HCT116 (cell line): ENCODE results near the gene SAG. TPM values are rescaled to one million over a fixed set of nuclear protein-coding genes. Genes with fewer than 3 reads are reported as not detected.

Experiments
- ATAC-seq: fragments of 200-7000 bp; cut with Tn5 transposase; 2 replicates; pipeline ENCODE4 v1.9.1; 2020; ENCODE audit warnings: mild to moderate bottlenecking, moderate library complexity
- BruUV-seq: library from RNA; stranded (reverse); fragments of 400-500 nt; replicated peaks from 2 replicates; lab custom pipeline; 2021; lab: Mats Ljungman, UMichigan
- CTCF ChIA-PET: fragments of 300-600 bp; sonication (Branson Sonifier 250); formaldehyde crosslinking; loops from one replicate; lab custom pipeline; 2021; ENCODE audit warnings: antibody characterized with exemption; lab: Charles Lee
- POLR2A ChIA-PET: fragments of 300-600, 350-600 bp; sonication (Branson Sonifier 250); formaldehyde crosslinking; loops from one replicate; lab custom pipeline; 2021; ENCODE audit warnings: antibody characterized with exemption; lab: Charles Lee
- RAD21 ChIA-PET, 2 experiments: fragments of 300-600 bp; sonication (Branson Sonifier 250); formaldehyde crosslinking; loops; one replicate each; lab custom pipeline; 2023; ENCODE audit warnings: low total read pairs in 2 of 2; ENCODE audit not compliant: uncharacterized antibody in 2 of 2, unreplicated experiment in 2 of 2, low non-redundant PET in 1 of 2; lab: Charles Lee
- DNase-seq: peaks from one replicate; pipeline ENCODE4 v3.0.0-alpha.2; 2010; ENCODE audit warnings: low read depth, low spot score
- H2AFZ ChIP-seq: fragments of 200-600 bp; shearing (Covaris generic), sonication (generic); 2 replicates; pipeline ENCODE4 v1.6.1; 2017; ENCODE audit warnings: low read depth, mixed run types, mixed read lengths, antibody characterized with exemption, low read length; ENCODE audit not compliant: poor library complexity, severe bottlenecking
- H3K27ac ChIP-seq: 2 replicates; pipeline ENCODE4 v1.5.1; 2012; ENCODE audit warnings: low read depth, low read length
- H3K27me3 ChIP-seq: fragments of 200-600 bp; sonication (generic); 2 replicates; pipeline ENCODE4 v1.6.1; 2016; ENCODE audit warnings: mixed run types, low read length, mixed read lengths; ENCODE audit not compliant: insufficient read depth
- H3K36me3 ChIP-seq, 2 experiments: fragments of 200-500 bp in 1 of 2; fragments of 200-600 bp in 1 of 2; sonication (Bioruptor generic) in 1 of 2; sonication (generic) in 1 of 2; 2 replicates each; pipeline versions ENCODE4 v1.5.1 to v1.6.1; 2014 to 2016; ENCODE audit warnings: low read length in 2 of 2, inconsistent platforms in 1 of 2, mixed read lengths in 1 of 2, mixed run types in 1 of 2; ENCODE audit not compliant: insufficient read depth in 2 of 2, control insufficient read depth in 1 of 2
- H3K4me1 ChIP-seq, 2 experiments: fragments of 200-600 bp in 1 of 2; sonication (generic) in 1 of 2; 2 replicates each; pipeline versions ENCODE4 v1.5.1 to v1.6.1; 2012 to 2017; ENCODE audit warnings: low read length in 2 of 2, inconsistent platforms in 1 of 2, mild to moderate bottlenecking in 1 of 2, mixed read lengths in 1 of 2, mixed run types in 1 of 2, moderate library complexity in 1 of 2; ENCODE audit not compliant: insufficient read depth in 2 of 2, control insufficient read depth in 1 of 2
- H3K4me2 ChIP-seq: fragments of 200-600 bp; sonication (generic); 2 replicates; pipeline ENCODE4 v1.6.1; 2017; ENCODE audit warnings: mixed run types, low read length, mixed read lengths
- H3K4me3 ChIP-seq, 2 experiments: fragments of 200-600 bp in 1 of 2; sonication (generic) in 1 of 2; replicated peaks in 1 of 2; 2 replicates each; pipeline ENCODE4 v1.5.1; 2011 to 2016; ENCODE audit warnings: low read length in 2 of 2, control low read depth in 1 of 2, low read depth in 1 of 2, mild to moderate bottlenecking in 1 of 2, mixed read lengths in 1 of 2, mixed run types in 1 of 2
- H3K79me2 ChIP-seq: fragments of 200-600 bp; sonication (generic); 2 replicates; pipeline ENCODE4 v1.6.1; 2017; ENCODE audit warnings: mild to moderate bottlenecking, mixed run types, low read length, moderate library complexity, mixed read lengths; ENCODE audit not compliant: insufficient read depth
- H3K9ac ChIP-seq: fragments of 200-600 bp; sonication (generic); 2 replicates; pipeline ENCODE4 v1.6.1; 2016; ENCODE audit warnings: low read length, mixed read lengths
- H3K9me2 ChIP-seq: fragments of 200-600 bp; sonication (generic), shearing (Covaris generic); 2 replicates; pipeline ENCODE4 v1.6.1; 2017; ENCODE audit warnings: mixed run types, mild to moderate bottlenecking, moderate library complexity; ENCODE audit not compliant: insufficient read depth
- H3K9me3 ChIP-seq, 2 experiments: fragments of 200-500 bp in 1 of 2; fragments of 200-600 bp in 1 of 2; sonication (Bioruptor generic) in 1 of 2; sonication (generic) in 1 of 2; 2 replicates each; pipeline ENCODE4 v1.6.1; 2014 to 2017; ENCODE audit warnings: low read length in 2 of 2, mixed read lengths in 2 of 2, inconsistent platforms in 1 of 2, low read depth in 1 of 2, mild to moderate bottlenecking in 1 of 2, mixed run types in 1 of 2, moderate library complexity in 1 of 2; ENCODE audit not compliant: control insufficient read depth in 1 of 2, insufficient read depth in 1 of 2
- H4K20me1 ChIP-seq: fragments of 200-600 bp; sonication (generic), shearing (Covaris generic); 2 replicates; pipeline ENCODE4 v1.6.1; 2017; ENCODE audit warnings: mixed run types, mild to moderate bottlenecking, moderate library complexity; ENCODE audit not compliant: insufficient read depth
- RAD21 ChIP-seq: IDR thresholded peaks from 2 replicates; pipeline ENCODE4 v1.6.1; 2012; ENCODE audit warnings: low read depth, mild to moderate bottlenecking
- SIN3A ChIP-seq: IDR thresholded peaks from 2 replicates; pipeline ENCODE4 v1.6.1; 2012; ENCODE audit warnings: low read depth
- TCF7L2 ChIP-seq: IDR thresholded peaks from 2 replicates; pipeline ENCODE4 v1.7.0; 2011; ENCODE audit warnings: borderline replicate concordance, inconsistent platforms; ENCODE audit not compliant: insufficient read depth, insufficient read length; ENCODE audit errors: extremely low read depth
- intact Hi-C: fragments of 100-400 bp; cut with micrococcal nuclease; formaldehyde crosslinking; loops from 2 replicates; pipeline ENCODE4 v1.10.0; 2022
- total RNA-seq: library from RNA; stranded (reverse); gene quantifications from one replicate; pipeline ENCODE4 v1.2.1, GENCODE V29; 2021; ENCODE audit not compliant: unreplicated experiment

Gene SAG
- total RNA-seq, 1 experiment from 2014 or later: not detected

GRCh38 chr2:233326500-233326899 lies 18.9 kb downstream of the SAG start:
- Histone ChIP-seq H3K79me2 (no peaks in the 10 kb centered on the region), H3K9ac (no peak overlapping the region), H3K4me2 (no peak overlapping the region), H2AFZ (no peak overlapping the region), H3K9me2 (no peaks in the 10 kb centered on the region), H3K36me3 (no peaks in the 10 kb centered on the region), H4K20me1 (no peaks in the 10 kb centered on the region), H3K27me3 (no peaks in the 10 kb centered on the region), H3K4me1 (peaks cover 0 to 12% of the 10 kb centered on the region in 2 experiments; a peak in 1 of 4 replicates), H3K4me3 (no peak overlapping the region), H3K9me3 (no peaks in the 10 kb centered on the region), H3K27ac (no peak overlapping the region)
- TF ChIP-seq RAD21 (no peak), TCF7L2 (no peak)
- POLR2A ChIA-PET: no interaction called here
- BruUV-seq: no TSS peak
- RAD21 ChIA-PET: no interaction called here
- CTCF ChIA-PET: interaction anchor here (1.4 kb wide), 1 partner anchor 117 kb away, joined by 3 read pairs; no protein-coding TSS in a partner anchor
- ATAC-seq (no peak), DNase-seq (no peak)
- intact Hi-C loops: no loop called here

GRCh38 chr2:233328922-233329321 lies 21.3 kb downstream of the SAG start:
- TF ChIP-seq SIN3A: no peak
- Histone ChIP-seq H3K27me3 (no peaks in the 10 kb centered on the region), H3K27ac (no peak overlapping the region), H3K36me3 (no peaks in the 10 kb centered on the region), H3K4me3 (no peak overlapping the region), H3K9me2 (no peaks in the 10 kb centered on the region), H3K4me2 (no peak overlapping the region), H3K4me1 (peaks cover 0 to 12% of the 10 kb centered on the region in 2 experiments; a peak in 1 of 4 replicates), H3K9ac (no peak overlapping the region), H4K20me1 (no peaks in the 10 kb centered on the region), H2AFZ (peak overlapping the region; percentile 18), H3K9me3 (no peaks in the 10 kb centered on the region), H3K79me2 (no peaks in the 10 kb centered on the region)
- DNase-seq: no peak
- ATAC-seq: no peak
- ChIA-PET CTCF (no interaction called here), RAD21 (interaction anchor here in 1 of 2 experiments (0.7 kb wide), 1 partner anchor 25 kb away, joined by 4 read pairs; no protein-coding TSS in a partner anchor), POLR2A (no interaction called here)
- intact Hi-C loops: no loop called here
- no TSS peak for BruUV-seq
